MM.1S (cell line): Measurements from ENCODE around the gene ZNF888.
"Not testable (repeated sequence)": the region's sequence is repeated elsewhere in the genome, so short reads cannot be mapped to it uniquely, and the experiment has no call there.

Source experiments
- DNase-seq: peaks from one replicate; pipeline ENCODE4 v3.0.0-alpha.2; 2015
- H2AFZ ChIP-seq: fragments of 300-600 bp; sonication (generic); 2 replicates; pipeline ENCODE4 v1.6.0; 2016; ENCODE audit warnings: antibody characterized with exemption, low read length
- H3F3A ChIP-seq: fragments of 300-600 bp; sonication (generic); 2 replicates; pipeline ENCODE4 v1.6.1; 2016; ENCODE audit warnings: mild to moderate bottlenecking, antibody characterized with exemption, low read length, moderate library complexity, mixed read lengths; ENCODE audit not compliant: insufficient read depth
- H3K27ac ChIP-seq: fragments of 300-600 bp; sonication (generic); 2 replicates; pipeline ENCODE4 v1.5.1; 2016; ENCODE audit warnings: mild to moderate bottlenecking, low read length
- H3K27me3 ChIP-seq: fragments of 300-600 bp; sonication (generic); replicated peaks from 2 replicates; pipeline ENCODE4 v1.6.0; 2016; ENCODE audit warnings: low read length; ENCODE audit not compliant: insufficient read depth
- H3K36me3 ChIP-seq: fragments of 300-600 bp; sonication (generic); replicated peaks from 2 replicates; pipeline ENCODE4 v1.6.1; 2016; ENCODE audit warnings: mild to moderate bottlenecking, low read length, mixed read lengths; ENCODE audit not compliant: insufficient read depth
- H3K4me1 ChIP-seq: fragments of 300-600 bp; sonication (generic); 2 replicates; pipeline ENCODE4 v1.6.1; 2016; ENCODE audit warnings: low read length, mixed read lengths
- H3K4me2 ChIP-seq: fragments of 300-600 bp; sonication (generic); 2 replicates; pipeline ENCODE4 v1.6.0; 2016; ENCODE audit warnings: low read depth, low read length
- H3K4me3 ChIP-seq: fragments of 300-600 bp; sonication (generic); 2 replicates; pipeline ENCODE4 v1.5.1; 2016; ENCODE audit warnings: low read length, mixed read lengths
- H3K79me2 ChIP-seq: fragments of 300-600 bp; sonication (generic); 2 replicates; pipeline ENCODE4 v1.6.1; 2016; ENCODE audit warnings: mixed run types, low read length, mixed read lengths
- H3K9ac ChIP-seq: fragments of 300-600 bp; sonication (generic); 2 replicates; pipeline ENCODE4 v1.6.1; 2016; ENCODE audit warnings: low read length, mixed read lengths
- H3K9me2 ChIP-seq: fragments of 300-600 bp; sonication (generic); replicated peaks from 2 replicates; pipeline ENCODE4 v1.6.1; 2016; ENCODE audit warnings: mild to moderate bottlenecking, low read length, mixed read lengths; ENCODE audit not compliant: insufficient read depth
- H3K9me3 ChIP-seq: fragments of 300-600 bp; sonication (generic); replicated peaks from 2 replicates; pipeline ENCODE4 v1.6.1; 2016; ENCODE audit warnings: mild to moderate bottlenecking, low read length, mixed read lengths; ENCODE audit not compliant: insufficient read depth
- H4K20me1 ChIP-seq: fragments of 300-600 bp; sonication (generic); 2 replicates; pipeline ENCODE4 v1.6.1; 2016; ENCODE audit warnings: mild to moderate bottlenecking, low read length, moderate library complexity, mixed read lengths; ENCODE audit not compliant: insufficient read depth

ZNF888 gene

GRCh38 chr19:52856540-52857377 is 66.5 kb downstream of the ZNF888 start:
- peak overlapping the region; percentile 64 for H3K4me3 ChIP-seq
- DNase-seq, H3K36me3 ChIP-seq, H3K27me3 ChIP-seq, H3F3A ChIP-seq, H3K9me3 ChIP-seq, H3K4me1 ChIP-seq, H3K9me2 ChIP-seq, H3K79me2 ChIP-seq, H4K20me1 ChIP-seq, H3K27ac ChIP-seq: not testable (repeated sequence)
- H2AFZ ChIP-seq: peak overlapping the region; percentile 32
- H3K4me2 ChIP-seq: peak overlapping the region; percentile 49; the same call in 1 of the 2 replicates
- H3K9ac ChIP-seq: peak overlapping the region; percentile 45; the same call in 1 of the 2 replicates
